ENCODE results near the gene GCN1. TPM values are rescaled to one million over a fixed set of nuclear protein-coding genes. Genes with fewer than 3 reads are reported as not detected.

The GCN1 gene
- total and polyA plus RNA-seq, 2 donors (not counting 3 experiments of a cell fraction or from before 2014, with no cell fraction given) = 30.1 to 101 TPM

GRCh38 chr12:120225852-120226640 is 31.5 kb upstream of the GCN1 start:
- Histone ChIP-seq H3K36me3 (ENCODE audit: control insufficient read depth in 2 of 2, extremely low read depth in 1 of 2, insufficient read depth in 2 of 2, low read length in 2 of 2) (peaks cover 11 to 45% of the 10 kb centered on the region in 2 experiments), H3K9me3 (replicated peaks; ENCODE audit: control insufficient read depth, insufficient read depth, low read length) (no peaks in the 10 kb centered on the region), H4K20me1 (replicated peaks; ENCODE audit: control insufficient read depth, extremely low read depth, insufficient read depth, low read length) (no peaks in the 10 kb centered on the region), H3K27ac (ENCODE audit: insufficient read depth, low read depth, low read length) (peak overlapping the region; percentile 41), H3K9ac (replicated peaks; ENCODE audit: extremely low read depth, insufficient read depth, low read length) (peak overlapping the region; percentile 8), H3K4me1 (ENCODE audit: control insufficient read depth, extremely low read depth, insufficient read depth, low read length) (peaks cover 50% of the 10 kb centered on the region), H3K4me2 (ENCODE audit: insufficient read depth, low read length) (no peak overlapping the region), H3K9me1 (replicated peaks; ENCODE audit: control insufficient read depth, extremely low read depth, insufficient read depth, low read length) (no peaks in the 10 kb centered on the region), H3K27me3 (ENCODE audit: control insufficient read depth in 2 of 2, insufficient read depth in 2 of 2, low read length in 2 of 2) (no peaks in the 10 kb centered on the region), H3K4me3 (replicated peaks in 1 of 3; ENCODE audit: insufficient read depth in 1 of 3, low read depth in 1 of 3, low read length in 3 of 3) (no peak overlapping the region), H3K79me2 (ENCODE audit: control insufficient read depth, insufficient read depth, low read length) (peaks cover 88% of the 10 kb centered on the region), H2AFZ (ENCODE audit: low read depth, low read length) (no peak overlapping the region)
- dilution Hi-C loops (cut with MboI; ENCODE audit: extremely low pct_ligation_motif_present, low sequenced_read_pairs) = no loop called here
- intact Hi-C loops (cut with micrococcal nuclease) = no loop called here
- TF ChIP-seq CTCF (IDR thresholded peaks at IDR 0.05; ENCODE audit: extremely low read depth in 1 of 2, insufficient read depth in 1 of 2, low read depth in 1 of 2, low read length in 2 of 2) (peak in 1 of 2 donors; percentile 19), MYC (IDR thresholded peaks at IDR 0.05; ENCODE audit: low read depth, low read length) (no peak), POLR2AphosphoS5 (IDR thresholded peaks at IDR 0.05; ENCODE audit: insufficient read depth, low read depth, low read length) (no peak), MAX (IDR thresholded peaks at IDR 0.05; ENCODE audit: insufficient read depth, insufficient read length) (no peak), EZH2 (IDR thresholded peaks at IDR 0.05; ENCODE audit: borderline replicate concordance, low read depth, low read length, severe bottlenecking) (no peak)
- DNase-seq (ENCODE audit: low read depth, low spot score) (no peak), FAIRE-seq (peak; percentile 82)
- POLR2A ChIA-PET = interaction anchor here (7.6 to 8.6 kb wide), 3 partner anchors 25 to 65 kb away, joined by 32 to 211 read pairs (median 88); partner anchors contain the start of genes PXN, RNU4-1, RNU4-2 and RPLP0
- CTCF ChIA-PET = interaction anchor here (1.0 to 10.7 kb wide), 5 partner anchors 9 to 65 kb away, joined by 3 to 1402 read pairs (median 19); partner anchors contain the start of genes PXN, RNU4-1 and RNU4-2
- BruUV-seq (replicated peaks) = no TSS peak

All from endothelial cell of umbilical vein (primary cell).